K562 (cell line): ENCODE data around the gene FGF14. TPM values are rescaled to one million over a fixed set of nuclear protein-coding genes. Genes with fewer than 3 reads are reported as not detected.

ENCODE experiments used
- CBX2 ChIP-seq: fragments of 200-600 bp; sonication (generic); IDR thresholded peaks from one replicate; pipeline ENCODE4 v1.6.1; 2012; ENCODE audit warnings: mild to moderate bottlenecking, low read length, inconsistent platforms; ENCODE audit not compliant: insufficient read depth, poor library complexity, severe bottlenecking
- DPF2 ChIP-seq: fragments of 450-650 bp; IDR thresholded peaks from 2 replicates; pipeline ENCODE4 v1.6.1; 2016
- E4F1 ChIP-seq: fragments of 250-450 bp; sonication (Bioruptor Pico); IDR thresholded peaks from 2 replicates; pipeline ENCODE4 v1.5.0; 2021; ENCODE audit warnings: mild to moderate bottlenecking, borderline replicate concordance
- KAT7 ChIP-seq: sonication (generic); formaldehyde crosslinking; IDR thresholded peaks from 2 replicates; pipeline ENCODE4 v1.8.0; 2022; ENCODE audit warnings: missing genetic modification reagents, mild to moderate bottlenecking, borderline replicate concordance
- MIER1 ChIP-seq: fragments of 450-650 bp; IDR thresholded peaks from 2 replicates; pipeline ENCODE4 v1.6.1; 2016; ENCODE audit warnings: antibody characterized with exemption, mild to moderate bottlenecking, low read depth
- PRDM10 ChIP-seq: fragments of 450-650 bp; IDR thresholded peaks from 2 replicates; pipeline ENCODE4 v1.6.1; 2018; ENCODE audit not compliant: partially characterized antibody
- ZNF592 ChIP-seq: fragments of 450-650 bp; IDR thresholded peaks from 2 replicates; pipeline ENCODE4 v1.6.1; 2017; ENCODE audit warnings: antibody characterized with exemption, mild to moderate bottlenecking
- ZNF695 ChIP-seq: fragments of 450-650 bp; formaldehyde crosslinking; IDR thresholded peaks from 2 replicates; pipeline ENCODE4 v1.4.0; 2020; ENCODE audit warnings: mild to moderate bottlenecking, moderate library complexity
- polyA plus RNA-seq, 8 experiments: library from polyadenylated mRNA; depleted of rRNA in 4 of 8; stranded (reverse) in 5 of 8; unstranded in 3 of 8; fragments of >200 nt; fragmentation: Nextera tagmentation in 2 of 8; fragmentation: Illumina TruSeq in 1 of 8; extraction: Ambion mirVana in 2 of 8; extraction: Trizol in 1 of 8; gene quantifications; 2 replicates each; pipeline versions ENCODE4 v1.2.1 to v1.2.3, GENCODE V29; 2011 to 2014; ENCODE audit warnings: inconsistent platforms in 1 of 8, missing spikeins in 1 of 8
- total RNA-seq, 7 experiments: library from RNA; depleted of rRNA in 6 of 7; stranded (reverse); fragments of >200 nt in 6 of 7; fragmentation: Illumina TruSeq in 2 of 7; extraction: Trizol in 2 of 7; gene quantifications; 2 replicates each; pipeline versions ENCODE4 v1.2.1 to v1.2.3, GENCODE V29; 2011 to 2021; ENCODE audit warnings: low replicate concordance in 1 of 7
- TF ChIP-seq, protein P1 (sequence below), 2 experiments: IDR thresholded peaks; 2 replicates each; pipeline ENCODE4 v1.6.1; 2011; ENCODE audit warnings: borderline replicate concordance in 1 of 2, control low read depth in 1 of 2, low read depth in 1 of 2, low read length in 1 of 2, mild to moderate bottlenecking in 1 of 2, mixed read lengths in 1 of 2, moderate library complexity in 1 of 2; ENCODE audit not compliant: insufficient read depth in 1 of 2, insufficient read length in 1 of 2, poor library complexity in 1 of 2, severe bottlenecking in 1 of 2; ENCODE audit errors: extremely low read depth in 1 of 2

Gene FGF14
- total and polyA plus RNA-seq, 9 of the 15 experiments (the other 6 are each of a cell fraction or from before 2014, with no cell fraction given), result not detected

GRCh38 chr13:102395939-102396338, 5.9 kb downstream of the FGF14 start (continued):
- TF ChIP-seq DPF2, result no peak
- no peak for TF ChIP-seq MIER1
- TF ChIP-seq, protein P1, sequence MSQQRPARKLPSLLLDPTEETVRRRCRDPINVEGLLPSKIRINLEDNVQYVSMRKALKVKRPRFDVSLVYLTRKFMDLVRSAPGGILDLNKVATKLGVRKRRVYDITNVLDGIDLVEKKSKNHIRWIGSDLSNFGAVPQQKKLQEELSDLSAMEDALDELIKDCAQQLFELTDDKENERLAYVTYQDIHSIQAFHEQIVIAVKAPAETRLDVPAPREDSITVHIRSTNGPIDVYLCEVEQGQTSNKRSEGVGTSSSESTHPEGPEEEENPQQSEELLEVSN (IDR thresholded peaks at IDR 0.05; ENCODE audit: borderline replicate concordance in 1 of 2, extremely low read depth in 1 of 2, insufficient read depth in 1 of 2, insufficient read length in 1 of 2, low read depth in 1 of 2, low read length in 1 of 2, poor library complexity in 1 of 2, severe bottlenecking in 1 of 2), result no peak
- TF ChIP-seq E4F1, result no peak
- TF ChIP-seq CBX2, result no peak
- no peak for TF ChIP-seq ZNF592
- no peak for TF ChIP-seq KAT7 (CRISPR knock-in tag)
- no peak for TF ChIP-seq ZNF695
- no peak for TF ChIP-seq PRDM10
